ENCODE data around the gene CLDN12. TPM values are rescaled to one million over a fixed set of nuclear protein-coding genes. Genes with fewer than 3 reads are reported as not detected.

Gene CLDN12
- total and polyA plus RNA-seq, 2 of the 4 experiments (the other 2 are of a cell fraction): 33.4 to 46.4 TPM

- H3K18ac ChIP-seq (ENCODE audit: low read depth, low read length): no peak overlapping the region
- H3K36me3 ChIP-seq (ENCODE audit: control insufficient read depth, insufficient read depth, low read length): no peaks in the 10 kb centered on the region
- H2AK5ac ChIP-seq (ENCODE audit: low read depth, low read length): no peak overlapping the region
- H2BK20ac ChIP-seq (ENCODE audit: low read depth, low read length): no peak overlapping the region
- WGBS, 2 experiments (ENCODE audit: extremely low coverage in 2 of 2, insufficient read length in 1 of 2): no CpG with 5 or more reads among the region's 2 CpGs
- no peak overlapping the region for H2BK120ac ChIP-seq (ENCODE audit: low read depth, low read length)
- H3K4me3 ChIP-seq (ENCODE audit: insufficient read depth, low read depth, low read length): no peak overlapping the region
- no peak overlapping the region for H3K56ac ChIP-seq (ENCODE audit: extremely low read depth, insufficient read depth, low read length)
- dilution Hi-C loops (cut with HindIII; ENCODE audit: low sequenced_read_pairs, unreplicated experiment) (no loop called here), in situ Hi-C loops (cut with MboI; ENCODE audit: low sequenced_read_pairs) (no loop called here), intact Hi-C loops (cut with micrococcal nuclease) (no loop called here)
- ATAC-seq (ENCODE audit: low read depth) (no peak), DNase-seq (no peak)
- no peak for TF ChIP-seq CEBPB (IDR thresholded peaks at IDR 0.05; ENCODE audit: low read depth, low read length)
- no peak for TF ChIP-seq MXI1 (IDR thresholded peaks at IDR 0.05; ENCODE audit: borderline replicate concordance, low read depth, low read length)
- no peak for TF ChIP-seq POLR2A (IDR thresholded peaks at IDR 0.05; ENCODE audit: low read depth, low read length)
- no peak for TF ChIP-seq NFE2L2 (IDR thresholded peaks at IDR 0.05; ENCODE audit: low read depth, low read length)
- no peak for TF ChIP-seq RFX5 (IDR thresholded peaks at IDR 0.05; ENCODE audit: low read depth, low read length)
- no peak for TF ChIP-seq MAZ (IDR thresholded peaks at IDR 0.05; ENCODE audit: borderline replicate concordance, low read depth, low read length)
- no peak for TF ChIP-seq RCOR1 (IDR thresholded peaks at IDR 0.05; ENCODE audit: insufficient replicate concordance, low read length)
- TF ChIP-seq CTCF (conservative IDR thresholded peaks at IDR 0.05; ENCODE audit: low read depth, low read length): no peak
- TF ChIP-seq FOS (IDR thresholded peaks at IDR 0.05; ENCODE audit: low read depth, low read length): no peak
- no peak for TF ChIP-seq BHLHE40 (IDR thresholded peaks at IDR 0.05; ENCODE audit: low read depth, low read length)
- no peak for TF ChIP-seq SMC3 (IDR thresholded peaks at IDR 0.05; ENCODE audit: low read depth, low read length)
- no peak for TF ChIP-seq CHD1 (IDR thresholded peaks at IDR 0.05; ENCODE audit: low read depth, low read length)
- no peak for TF ChIP-seq ELK1 (IDR thresholded peaks at IDR 0.05; ENCODE audit: borderline replicate concordance, low read depth, low read length)
- no peak for TF ChIP-seq USF2 (IDR thresholded peaks at IDR 0.05; ENCODE audit: low read depth, low read length)
- TF ChIP-seq RAD21 (IDR thresholded peaks at IDR 0.05; ENCODE audit: low read length): no peak
- TF ChIP-seq MAFK (IDR thresholded peaks at IDR 0.05; ENCODE audit: low read depth, low read length): no peak
- CTCF ChIA-PET: interaction anchor here (1.2 kb wide), 1 partner anchor 9 kb away, joined by 10 read pairs; no protein-coding TSS in a partner anchor
- no peaks in the 10 kb centered on the region for H3K4me1 ChIP-seq (ENCODE audit: control insufficient read depth, insufficient read depth, low read length)
- no TSS peak for BruUV-seq (replicated peaks)
- no peak overlapping the region for H3K9ac ChIP-seq (ENCODE audit: low read depth, low read length)
- no peak overlapping the region for H3K4me2 ChIP-seq (ENCODE audit: low read depth, low read length)
- H2BK5ac ChIP-seq (ENCODE audit: low read depth, low read length, poor library complexity, severe bottlenecking): no peak overlapping the region
- H3K79me1 ChIP-seq (ENCODE audit: low read depth in 1 of 2, low read length in 2 of 2): no peaks in the 10 kb centered on the region
- no peak overlapping the region for H2AFZ ChIP-seq (replicated peaks; ENCODE audit: low read length, poor library complexity)
- no peaks in the 10 kb centered on the region for H4K20me1 ChIP-seq (ENCODE audit: insufficient read depth, low read length)
- no peak overlapping the region for H2AK9ac ChIP-seq (replicated peaks; ENCODE audit: low read depth, low read length, poor library complexity)
- no peaks in the 10 kb centered on the region for H3K9me3 ChIP-seq (ENCODE audit: control insufficient read depth, insufficient read depth, low read length)
- H3K9me1 ChIP-seq (ENCODE audit: insufficient read depth, low read length): no peaks in the 10 kb centered on the region
- no peak overlapping the region for H4K5ac ChIP-seq (ENCODE audit: low read depth, low read length)
- H4K8ac ChIP-seq (ENCODE audit: low read depth in 2 of 2, low read length in 2 of 2): no peak overlapping the region
- peaks cover 1% of the 10 kb centered on the region; the same call in 1 of the 2 replicates for H3K27me3 ChIP-seq (ENCODE audit: control insufficient read depth, insufficient read depth, low read length)
- no peak overlapping the region for H3K4ac ChIP-seq (ENCODE audit: low read depth, low read length)
- H3K27ac ChIP-seq (ENCODE audit: insufficient read depth, low read length): no peak overlapping the region
- no peak overlapping the region for H3K14ac ChIP-seq (replicated peaks; ENCODE audit: low read depth, low read length)
- no peak overlapping the region for H2BK15ac ChIP-seq (ENCODE audit: low read depth, low read length)
- no peak overlapping the region for H3K23ac ChIP-seq (ENCODE audit: low read depth, low read length)
- H4K91ac ChIP-seq (ENCODE audit: insufficient read depth, low read depth, low read length): no peak overlapping the region
- POLR2A ChIA-PET (ENCODE audit: unreplicated experiment): no interaction called here
Measured at GRCh38 chr7:90445633-90446032, 42.4 kb downstream of the CLDN12 start.

All from IMR-90 (cell line).